HepG2 (cell line): ENCODE measurements around the gene INTS15. TPM values are rescaled to one million over a fixed set of nuclear protein-coding genes. Genes with fewer than 3 reads are reported as not detected.

Source experiments
- FOXA1 ChIP-seq, 2 experiments: fragments of 450-650 bp in 1 of 2; sonication (generic) in 1 of 2; formaldehyde crosslinking in 1 of 2; IDR thresholded peaks; 2 replicates each; pipeline versions ENCODE4 v1.4.0 to v1.6.1; 2016 to 2020; ENCODE audit warnings: missing genetic modification reagents in 1 of 2
- GATAD2A ChIP-seq: IDR thresholded peaks from 2 replicates; pipeline ENCODE4 v1.6.1; 2016
- JDP2 ChIP-seq: sonication (generic); formaldehyde crosslinking; IDR thresholded peaks from 2 replicates; pipeline ENCODE4 v1.8.1; 2022; ENCODE audit warnings: missing genetic modification reagents, borderline replicate concordance
- REPIN1 ChIP-seq: sonication (generic); formaldehyde crosslinking; IDR thresholded peaks from 2 replicates; pipeline ENCODE4 v1.8.0; 2022; ENCODE audit warnings: missing genetic modification reagents, low read depth, mild to moderate bottlenecking, borderline replicate concordance
- SAP130 ChIP-seq: IDR thresholded peaks from 2 replicates; pipeline ENCODE4 v1.6.1; 2016; ENCODE audit warnings: low read depth
- SKI ChIP-seq: fragments of 450-650 bp; IDR thresholded peaks from one replicate; pipeline ENCODE4 v1.6.1; 2018; ENCODE audit warnings: mild to moderate bottlenecking; ENCODE audit not compliant: partially characterized antibody
- SP140L ChIP-seq: sonication (generic); formaldehyde crosslinking; IDR thresholded peaks from 2 replicates; pipeline ENCODE4 v1.4.0; 2020; ENCODE audit warnings: missing genetic modification reagents, borderline replicate concordance
- TEAD3 ChIP-seq: optimal IDR thresholded peaks from 2 replicates; pipeline ENCODE3; 2016; ENCODE audit warnings: borderline replicate concordance
- ZNF10 ChIP-seq: sonication (generic); formaldehyde crosslinking; IDR thresholded peaks from 2 replicates; pipeline ENCODE4 v1.4.0; 2020; ENCODE audit warnings: mild to moderate bottlenecking, low read depth, missing genetic modification reagents, borderline replicate concordance
- ZNF331 ChIP-seq: sonication (generic); formaldehyde crosslinking; IDR thresholded peaks from 2 replicates; pipeline ENCODE4 v1.4.0; 2020; ENCODE audit warnings: missing genetic modification reagents
- ZNF629 ChIP-seq: sonication (generic); formaldehyde crosslinking; conservative IDR thresholded peaks from 2 replicates; pipeline ENCODE4 v1.5.0; 2020; ENCODE audit warnings: missing genetic modification reagents
- polyA plus RNA-seq, 8 experiments: library from polyadenylated mRNA; depleted of rRNA in 3 of 8; stranded (reverse) in 7 of 8; unstranded in 1 of 8; fragments of >200 nt; fragmentation: Illumina TruSeq in 4 of 8; extraction: Trizol in 4 of 8; gene quantifications; 2 replicates each; pipeline versions ENCODE4 v1.2.1 to v1.2.3, GENCODE V29; 2011 to 2016; ENCODE audit warnings: low read depth in 4 of 8, missing spikeins in 1 of 8, mixed read lengths in 1 of 8; ENCODE audit not compliant: insufficient read depth in 1 of 8
- total RNA-seq, 5 experiments: library from RNA; depleted of rRNA; stranded (reverse); fragments of >200 nt; fragmentation: Illumina TruSeq; extraction: Trizol; gene quantifications; 2 replicates each; pipeline ENCODE4 v1.2.3, GENCODE V29; 2016; ENCODE audit warnings: low read depth in 1 of 5
- TF ChIP-seq, protein P1 (sequence below): sonication (generic); formaldehyde crosslinking; IDR thresholded peaks from 2 replicates; pipeline ENCODE4 v1.4.0; 2020; ENCODE audit warnings: missing genetic modification reagents
- TF ChIP-seq, protein P2 (sequence below): sonication (generic); formaldehyde crosslinking; IDR thresholded peaks from 2 replicates; pipeline ENCODE4 v1.4.0; 2020; ENCODE audit warnings: mild to moderate bottlenecking, missing genetic modification reagents, borderline replicate concordance
- TF ChIP-seq, protein P3 (sequence below): sonication (generic); formaldehyde crosslinking; conservative IDR thresholded peaks from 2 replicates; pipeline ENCODE4 v1.8.0; 2022; ENCODE audit warnings: low read depth, missing genetic modification reagents
- TF ChIP-seq, protein P4 (sequence below): sonication (generic); formaldehyde crosslinking; conservative IDR thresholded peaks from 2 replicates; pipeline ENCODE4 v1.4.0; 2020; ENCODE audit warnings: missing genetic modification reagents
- TF ChIP-seq, protein P5 (sequence below): sonication (generic); formaldehyde crosslinking; IDR thresholded peaks from 2 replicates; pipeline ENCODE4 v1.5.0; 2020; ENCODE audit warnings: mild to moderate bottlenecking, missing genetic modification reagents

INTS15 gene
- total and polyA plus RNA-seq, 2 of the 13 experiments (the other 11 are each of a cell fraction or from before 2014, with no cell fraction given): 16.3 to 25.7 TPM

DNA sequence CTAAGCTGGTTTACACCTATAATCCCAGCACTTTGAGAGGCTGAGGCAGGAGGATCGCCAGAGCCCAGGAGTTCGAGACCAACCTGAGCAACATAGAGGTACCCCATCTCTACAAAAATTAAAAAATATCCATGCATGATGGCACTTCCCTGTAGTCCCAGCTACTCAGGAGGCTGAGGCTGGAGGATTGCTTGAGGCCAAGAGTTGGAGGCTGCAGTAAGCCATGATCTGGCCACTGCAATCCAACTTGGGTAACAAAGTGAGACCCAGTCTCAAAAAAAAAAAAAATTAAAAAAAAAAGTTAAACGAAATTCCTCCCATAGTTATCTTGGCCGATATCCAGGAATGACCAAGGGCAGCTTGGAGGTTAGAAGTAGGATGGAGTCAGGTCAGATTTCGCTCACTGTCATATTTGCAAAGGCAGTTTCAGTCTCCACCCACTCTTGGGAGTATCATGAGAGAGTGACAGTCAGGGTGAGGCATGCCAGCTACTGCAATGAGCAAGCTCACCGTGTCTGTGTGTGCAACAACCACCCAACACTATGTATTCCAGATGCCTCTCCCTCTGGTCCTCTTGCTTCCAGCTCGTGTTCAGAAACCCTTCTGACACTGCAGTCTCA, 18.6 kb upstream of the INTS15 start (continued):
- TF ChIP-seq, protein P1, sequence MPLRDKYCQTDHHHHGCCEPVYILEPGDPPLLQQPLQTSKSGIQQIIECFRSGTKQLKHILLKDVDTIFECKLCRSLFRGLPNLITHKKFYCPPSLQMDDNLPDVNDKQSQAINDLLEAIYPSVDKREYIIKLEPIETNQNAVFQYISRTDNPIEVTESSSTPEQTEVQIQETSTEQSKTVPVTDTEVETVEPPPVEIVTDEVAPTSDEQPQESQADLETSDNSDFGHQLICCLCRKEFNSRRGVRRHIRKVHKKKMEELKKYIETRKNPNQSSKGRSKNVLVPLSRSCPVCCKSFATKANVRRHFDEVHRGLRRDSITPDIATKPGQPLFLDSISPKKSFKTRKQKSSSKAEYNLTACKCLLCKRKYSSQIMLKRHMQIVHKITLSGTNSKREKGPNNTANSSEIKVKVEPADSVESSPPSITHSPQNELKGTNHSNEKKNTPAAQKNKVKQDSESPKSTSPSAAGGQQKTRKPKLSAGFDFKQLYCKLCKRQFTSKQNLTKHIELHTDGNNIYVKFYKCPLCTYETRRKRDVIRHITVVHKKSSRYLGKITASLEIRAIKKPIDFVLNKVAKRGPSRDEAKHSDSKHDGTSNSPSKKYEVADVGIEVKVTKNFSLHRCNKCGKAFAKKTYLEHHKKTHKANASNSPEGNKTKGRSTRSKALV: no peak
- no peak for TF ChIP-seq ZNF629 (CRISPR knock-in tag)
- peak; percentile 31 for TF ChIP-seq TEAD3 (CRISPR knock-in tag)
- TF ChIP-seq GATAD2A (CRISPR knock-in tag): no peak
- TF ChIP-seq ZNF10 (CRISPR knock-in tag): no peak
- TF ChIP-seq, protein P2, sequence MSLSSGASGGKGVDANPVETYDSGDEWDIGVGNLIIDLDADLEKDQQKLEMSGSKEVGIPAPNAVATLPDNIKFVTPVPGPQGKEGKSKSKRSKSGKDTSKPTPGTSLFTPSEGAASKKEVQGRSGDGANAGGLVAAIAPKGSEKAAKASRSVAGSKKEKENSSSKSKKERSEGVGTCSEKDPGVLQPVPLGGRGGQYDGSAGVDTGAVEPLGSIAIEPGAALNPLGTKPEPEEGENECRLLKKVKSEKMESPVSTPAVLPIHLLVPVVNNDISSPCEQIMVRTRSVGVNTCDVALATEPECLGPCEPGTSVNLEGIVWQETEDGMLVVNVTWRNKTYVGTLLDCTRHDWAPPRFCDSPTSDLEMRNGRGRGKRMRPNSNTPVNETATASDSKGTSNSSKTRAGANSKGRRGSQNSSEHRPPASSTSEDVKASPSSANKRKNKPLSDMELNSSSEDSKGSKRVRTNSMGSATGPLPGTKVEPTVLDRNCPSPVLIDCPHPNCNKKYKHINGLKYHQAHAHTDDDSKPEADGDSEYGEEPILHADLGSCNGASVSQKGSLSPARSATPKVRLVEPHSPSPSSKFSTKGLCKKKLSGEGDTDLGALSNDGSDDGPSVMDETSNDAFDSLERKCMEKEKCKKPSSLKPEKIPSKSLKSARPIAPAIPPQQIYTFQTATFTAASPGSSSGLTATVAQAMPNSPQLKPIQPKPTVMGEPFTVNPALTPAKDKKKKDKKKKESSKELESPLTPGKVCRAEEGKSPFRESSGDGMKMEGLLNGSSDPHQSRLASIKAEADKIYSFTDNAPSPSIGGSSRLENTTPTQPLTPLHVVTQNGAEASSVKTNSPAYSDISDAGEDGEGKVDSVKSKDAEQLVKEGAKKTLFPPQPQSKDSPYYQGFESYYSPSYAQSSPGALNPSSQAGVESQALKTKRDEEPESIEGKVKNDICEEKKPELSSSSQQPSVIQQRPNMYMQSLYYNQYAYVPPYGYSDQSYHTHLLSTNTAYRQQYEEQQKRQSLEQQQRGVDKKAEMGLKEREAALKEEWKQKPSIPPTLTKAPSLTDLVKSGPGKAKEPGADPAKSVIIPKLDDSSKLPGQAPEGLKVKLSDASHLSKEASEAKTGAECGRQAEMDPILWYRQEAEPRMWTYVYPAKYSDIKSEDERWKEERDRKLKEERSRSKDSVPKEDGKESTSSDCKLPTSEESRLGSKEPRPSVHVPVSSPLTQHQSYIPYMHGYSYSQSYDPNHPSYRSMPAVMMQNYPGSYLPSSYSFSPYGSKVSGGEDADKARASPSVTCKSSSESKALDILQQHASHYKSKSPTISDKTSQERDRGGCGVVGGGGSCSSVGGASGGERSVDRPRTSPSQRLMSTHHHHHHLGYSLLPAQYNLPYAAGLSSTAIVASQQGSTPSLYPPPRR: no peak
- TF ChIP-seq, protein P3, sequence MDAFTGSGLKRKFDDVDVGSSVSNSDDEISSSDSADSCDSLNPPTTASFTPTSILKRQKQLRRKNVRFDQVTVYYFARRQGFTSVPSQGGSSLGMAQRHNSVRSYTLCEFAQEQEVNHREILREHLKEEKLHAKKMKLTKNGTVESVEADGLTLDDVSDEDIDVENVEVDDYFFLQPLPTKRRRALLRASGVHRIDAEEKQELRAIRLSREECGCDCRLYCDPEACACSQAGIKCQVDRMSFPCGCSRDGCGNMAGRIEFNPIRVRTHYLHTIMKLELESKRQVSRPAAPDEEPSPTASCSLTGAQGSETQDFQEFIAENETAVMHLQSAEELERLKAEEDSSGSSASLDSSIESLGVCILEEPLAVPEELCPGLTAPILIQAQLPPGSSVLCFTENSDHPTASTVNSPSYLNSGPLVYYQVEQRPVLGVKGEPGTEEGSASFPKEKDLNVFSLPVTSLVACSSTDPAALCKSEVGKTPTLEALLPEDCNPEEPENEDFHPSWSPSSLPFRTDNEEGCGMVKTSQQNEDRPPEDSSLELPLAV (CRISPR knock-in tag): no peak
- no peak for TF ChIP-seq FOXA1 (IDR thresholded peaks at IDR 0.05)
- no peak for TF ChIP-seq FOXA1 (CRISPR knock-in tag; IDR thresholded peaks at IDR 0.05)
- no peak for TF ChIP-seq SKI
- TF ChIP-seq REPIN1 (CRISPR knock-in tag): 0 out of 2 replicates have a peak, but pooled peaks have one; percentile 39
- no peak for TF ChIP-seq JDP2
- TF ChIP-seq, protein P4, sequence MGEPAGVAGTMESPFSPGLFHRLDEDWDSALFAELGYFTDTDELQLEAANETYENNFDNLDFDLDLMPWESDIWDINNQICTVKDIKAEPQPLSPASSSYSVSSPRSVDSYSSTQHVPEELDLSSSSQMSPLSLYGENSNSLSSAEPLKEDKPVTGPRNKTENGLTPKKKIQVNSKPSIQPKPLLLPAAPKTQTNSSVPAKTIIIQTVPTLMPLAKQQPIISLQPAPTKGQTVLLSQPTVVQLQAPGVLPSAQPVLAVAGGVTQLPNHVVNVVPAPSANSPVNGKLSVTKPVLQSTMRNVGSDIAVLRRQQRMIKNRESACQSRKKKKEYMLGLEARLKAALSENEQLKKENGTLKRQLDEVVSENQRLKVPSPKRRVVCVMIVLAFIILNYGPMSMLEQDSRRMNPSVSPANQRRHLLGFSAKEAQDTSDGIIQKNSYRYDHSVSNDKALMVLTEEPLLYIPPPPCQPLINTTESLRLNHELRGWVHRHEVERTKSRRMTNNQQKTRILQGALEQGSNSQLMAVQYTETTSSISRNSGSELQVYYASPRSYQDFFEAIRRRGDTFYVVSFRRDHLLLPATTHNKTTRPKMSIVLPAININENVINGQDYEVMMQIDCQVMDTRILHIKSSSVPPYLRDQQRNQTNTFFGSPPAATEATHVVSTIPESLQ: no peak
- peak; percentile 53; the same call in 1 of the 2 replicates for TF ChIP-seq SAP130 (CRISPR knock-in tag)
- no peak for TF ChIP-seq SP140L (CRISPR knock-in tag)
- TF ChIP-seq, protein P5, sequence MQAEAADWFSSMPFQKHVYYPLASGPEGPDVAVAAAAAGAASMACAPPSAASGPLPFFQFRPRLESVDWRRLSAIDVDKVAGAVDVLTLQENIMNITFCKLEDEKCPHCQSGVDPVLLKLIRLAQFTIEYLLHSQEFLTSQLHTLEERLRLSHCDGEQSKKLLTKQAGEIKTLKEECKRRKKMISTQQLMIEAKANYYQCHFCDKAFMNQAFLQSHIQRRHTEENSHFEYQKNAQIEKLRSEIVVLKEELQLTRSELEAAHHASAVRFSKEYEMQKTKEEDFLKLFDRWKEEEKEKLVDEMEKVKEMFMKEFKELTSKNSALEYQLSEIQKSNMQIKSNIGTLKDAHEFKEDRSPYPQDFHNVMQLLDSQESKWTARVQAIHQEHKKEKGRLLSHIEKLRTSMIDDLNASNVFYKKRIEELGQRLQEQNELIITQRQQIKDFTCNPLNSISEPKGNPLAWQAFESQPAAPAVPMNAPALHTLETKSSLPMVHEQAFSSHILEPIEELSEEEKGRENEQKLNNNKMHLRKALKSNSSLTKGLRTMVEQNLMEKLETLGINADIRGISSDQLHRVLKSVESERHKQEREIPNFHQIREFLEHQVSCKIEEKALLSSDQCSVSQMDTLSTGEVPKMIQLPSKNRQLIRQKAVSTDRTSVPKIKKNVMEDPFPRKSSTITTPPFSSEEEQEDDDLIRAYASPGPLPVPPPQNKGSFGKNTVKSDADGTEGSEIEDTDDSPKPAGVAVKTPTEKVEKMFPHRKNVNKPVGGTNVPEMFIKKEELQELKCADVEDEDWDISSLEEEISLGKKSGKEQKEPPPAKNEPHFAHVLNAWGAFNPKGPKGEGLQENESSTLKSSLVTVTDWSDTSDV (CRISPR knock-in tag): no peak
- TF ChIP-seq ZNF331: 0 out of 2 replicates have a peak, but pooled peaks have one; percentile 29
